Activated T-cell treated with anti-CD3 and anti-CD28 coated beads, Interleukin-2, amount 50 U/mL, for 72 hours (primary cell): Measurements from ENCODE around the gene TPPP. TPM values are rescaled to one million over a fixed set of nuclear protein-coding genes. Genes with fewer than 3 reads are reported as not detected.
"Not testable (repeated sequence)": the region's sequence is repeated elsewhere in the genome, so short reads cannot be mapped to it uniquely, and the experiment has no call there.

Source experiments
- ATAC-seq, 2 donors: fragments of 150-1000 bp; cut with Tn5 transposase; replicated peaks in 1 of 2; 2 replicates each; pipeline ENCODE4 v1.10.0; 2021; ENCODE audit warnings: moderate library complexity in 2 of 2, mild to moderate bottlenecking in 1 of 2
- DNase-seq, 2 donors: peaks; one replicate each; pipeline ENCODE4 v3.0.0; 2021 to 2022; ENCODE audit warnings: mixed read lengths in 1 of 2
- H3K27ac Mint-ChIP-seq: one replicate; pipeline ENCODE4 v1.8.0; 2022; ENCODE audit warnings: mild to moderate bottlenecking, moderate library complexity, mixed read lengths
- H3K27me3 Mint-ChIP-seq: one replicate; pipeline ENCODE4 v1.8.0; 2022; ENCODE audit warnings: low read depth, mixed read lengths
- H3K36me3 Mint-ChIP-seq, 2 donors: one replicate each; pipeline ENCODE4 v1.8.0; 2022; ENCODE audit warnings: mixed read lengths in 2 of 2, mild to moderate bottlenecking in 1 of 2; ENCODE audit not compliant: insufficient read depth in 2 of 2
- H3K4me1 Mint-ChIP-seq: one replicate; pipeline ENCODE4 v1.8.0; 2022; ENCODE audit warnings: low read depth, mixed read lengths
- H3K4me3 Mint-ChIP-seq, 2 donors: one replicate each; pipeline ENCODE4 v1.8.0; 2022; ENCODE audit warnings: mild to moderate bottlenecking in 2 of 2, mixed read lengths in 2 of 2, moderate library complexity in 2 of 2
- H3K9me3 Mint-ChIP-seq, 2 donors: one replicate each; pipeline ENCODE4 v1.8.0; 2022; ENCODE audit warnings: mixed read lengths in 2 of 2
- total RNA-seq, 2 donors: library from RNA; stranded (reverse); gene quantifications; one replicate each; pipeline ENCODE4 v1.2.3, GENCODE V29; 2022

The TPPP gene
- total RNA-seq, 2 donors from 2014 or later, result 0.29 to 0.32 TPM

DNA sequence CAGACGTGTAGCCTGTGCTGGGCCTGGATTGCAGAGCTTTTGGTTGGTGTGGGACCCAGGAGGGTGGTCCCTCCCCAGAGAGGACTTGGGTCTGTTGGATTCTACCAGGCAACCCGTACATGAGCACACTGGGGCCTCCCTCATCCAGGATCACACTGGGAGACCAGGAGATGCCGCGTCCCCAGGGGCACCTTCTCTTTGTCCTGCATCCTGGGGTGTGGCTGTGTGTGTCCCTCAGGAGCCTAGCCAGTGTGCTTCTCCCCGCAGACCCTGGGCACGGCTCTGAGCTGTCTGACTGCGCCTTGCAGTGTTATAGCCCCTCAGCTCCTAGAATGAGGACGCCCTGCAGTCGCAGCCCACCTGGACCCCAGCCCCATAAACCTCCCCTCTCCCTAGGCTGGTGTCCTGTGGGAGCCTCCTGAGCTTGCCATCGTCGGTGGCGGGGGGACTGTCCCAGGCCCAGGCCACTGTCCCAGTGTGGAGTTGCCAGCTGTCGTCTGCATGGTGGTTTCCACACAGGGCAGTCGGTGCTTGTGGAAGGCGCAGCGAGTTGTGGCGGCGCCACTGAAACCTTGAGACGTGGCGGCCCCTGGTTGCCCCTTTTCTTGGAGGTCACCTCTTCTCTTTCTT is 53.5 kb downstream of the TPPP start:
- no peaks in the 10 kb centered on the region for H3K9me3 Mint-ChIP-seq
- no peak overlapping the region for H3K27ac Mint-ChIP-seq
- H3K27me3 Mint-ChIP-seq, result no peaks in the 10 kb centered on the region
- no peak overlapping the region for H3K4me3 Mint-ChIP-seq
- no peaks in the 10 kb centered on the region for H3K4me1 Mint-ChIP-seq
- no peak for ATAC-seq
- H3K36me3 Mint-ChIP-seq, result peaks cover 2 to 10% of the 10 kb centered on the region in 2 donors
- DNase-seq, result no peak

DNA sequence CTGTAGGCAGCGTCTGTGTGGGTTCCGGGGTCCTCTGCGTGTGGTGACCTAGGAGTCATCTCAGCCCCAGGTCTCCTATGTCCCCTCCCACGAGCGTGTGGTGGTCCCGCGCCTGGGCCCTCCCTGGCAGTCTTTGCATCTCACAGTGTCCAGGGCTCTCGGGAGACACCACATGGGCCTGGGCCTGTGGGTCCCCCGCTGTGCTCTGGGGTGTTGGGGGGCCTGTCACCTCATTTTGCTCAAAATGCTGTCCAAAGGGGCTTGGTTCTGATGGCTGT is 54.0 kb downstream of the TPPP start:
- no peaks in the 10 kb centered on the region for H3K9me3 Mint-ChIP-seq
- H3K4me1 Mint-ChIP-seq, result no peaks in the 10 kb centered on the region
- DNase-seq (no peak), ATAC-seq (no peak)
- H3K4me3 Mint-ChIP-seq, result no peak overlapping the region
- no peak overlapping the region for H3K27ac Mint-ChIP-seq
- H3K27me3 Mint-ChIP-seq, result no peaks in the 10 kb centered on the region
- peaks cover 2 to 13% of the 10 kb centered on the region in 2 donors for H3K36me3 Mint-ChIP-seq

DNA sequence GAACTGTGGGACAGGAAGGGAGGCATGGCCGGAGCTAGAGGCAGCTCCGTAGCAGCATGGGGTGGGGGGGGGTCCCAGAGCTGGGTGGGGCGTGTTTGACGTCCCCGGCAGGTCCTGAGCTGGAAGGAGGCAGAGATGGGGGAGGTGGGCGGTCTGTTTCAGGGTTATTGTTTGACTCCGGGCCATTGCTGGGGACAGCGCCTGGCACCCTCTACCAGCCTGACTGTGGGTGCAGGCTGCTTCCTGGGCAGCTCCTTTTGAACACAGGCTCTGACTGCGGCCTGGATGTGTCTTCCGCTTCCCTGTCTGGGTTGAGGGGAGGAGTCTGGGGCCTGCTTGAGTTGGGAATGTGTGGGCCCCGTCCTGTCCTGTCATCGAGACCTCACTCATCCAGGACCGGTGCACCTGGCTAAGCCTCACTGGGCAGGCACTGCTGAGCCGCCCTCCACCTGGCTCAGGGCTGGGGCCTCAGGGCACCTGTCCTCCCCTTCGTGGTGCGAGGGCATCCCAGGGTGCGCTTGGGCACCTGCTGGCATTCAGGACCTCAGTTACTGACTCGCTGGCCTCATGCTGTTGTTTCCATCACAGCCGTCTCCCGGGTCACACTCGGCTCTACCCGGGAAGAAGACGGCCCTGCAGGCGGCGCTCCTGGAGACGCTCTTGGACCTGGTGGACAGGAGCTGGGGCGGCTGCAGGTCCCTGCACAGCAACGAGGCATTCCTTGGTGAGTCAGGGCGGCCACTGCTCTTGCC is 54.5 kb downstream of the TPPP start:
- H3K27ac Mint-ChIP-seq, result no peak overlapping the region
- H3K4me1 Mint-ChIP-seq, result no peaks in the 10 kb centered on the region
- no peak for ATAC-seq
- H3K36me3 Mint-ChIP-seq, result peaks cover 2 to 17% of the 10 kb centered on the region in 2 donors
- H3K4me3 Mint-ChIP-seq, result no peak overlapping the region
- DNase-seq, result no peak
- no peaks in the 10 kb centered on the region for H3K9me3 Mint-ChIP-seq
- H3K27me3 Mint-ChIP-seq, result no peaks in the 10 kb centered on the region

DNA sequence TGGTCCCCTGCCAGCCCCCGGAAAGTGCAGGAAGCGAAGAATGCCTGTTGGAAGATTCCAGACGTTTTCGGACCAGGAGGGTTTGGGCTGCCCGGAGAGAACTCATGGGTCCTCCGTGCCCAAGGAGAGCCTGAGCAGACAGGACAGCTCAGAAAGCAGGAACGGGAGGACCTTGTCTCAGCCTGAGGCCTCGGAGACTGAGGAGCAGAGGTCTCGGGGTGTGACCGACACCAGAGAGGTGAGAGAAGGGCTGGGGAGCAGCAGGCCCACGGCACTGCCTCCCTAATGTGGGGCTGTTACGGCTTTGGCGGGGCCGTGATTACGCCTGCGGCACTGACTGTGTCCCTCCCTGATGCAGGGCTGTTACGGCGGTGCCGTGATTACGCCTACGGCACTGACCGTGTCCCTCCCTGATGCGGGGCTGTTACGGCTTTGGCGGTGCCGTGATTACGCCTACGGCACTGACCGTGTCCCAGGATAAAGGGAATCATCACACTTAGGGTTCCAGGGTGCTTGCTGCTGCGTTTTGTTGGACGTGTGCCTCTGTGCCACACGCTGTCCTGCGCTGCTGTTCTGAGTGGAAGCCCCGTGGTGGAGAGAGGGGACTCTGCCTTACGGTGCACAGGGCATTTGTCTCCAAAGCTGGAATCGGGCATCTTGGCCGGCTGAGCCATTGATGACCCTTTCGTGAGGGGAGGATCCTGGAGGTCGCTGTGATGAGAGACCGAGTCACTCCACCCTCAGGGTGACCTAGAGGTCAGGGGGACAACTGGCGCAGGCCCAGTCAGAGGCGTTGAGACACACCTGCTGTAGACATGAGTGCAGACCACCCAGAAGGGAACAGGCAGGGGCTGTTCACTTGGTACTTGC is 55.3 kb downstream of the TPPP start:
- Mint-ChIP-seq H3K36me3 (peaks cover 2 to 19% of the 10 kb centered on the region in 2 donors), H3K9me3 (no peaks in the 10 kb centered on the region), H3K4me3 (no peak overlapping the region), H3K4me1 (no peaks in the 10 kb centered on the region), H3K27me3 (no peaks in the 10 kb centered on the region), H3K27ac (no peak overlapping the region)
- no peak for ATAC-seq
- DNase-seq, result no peak

DNA sequence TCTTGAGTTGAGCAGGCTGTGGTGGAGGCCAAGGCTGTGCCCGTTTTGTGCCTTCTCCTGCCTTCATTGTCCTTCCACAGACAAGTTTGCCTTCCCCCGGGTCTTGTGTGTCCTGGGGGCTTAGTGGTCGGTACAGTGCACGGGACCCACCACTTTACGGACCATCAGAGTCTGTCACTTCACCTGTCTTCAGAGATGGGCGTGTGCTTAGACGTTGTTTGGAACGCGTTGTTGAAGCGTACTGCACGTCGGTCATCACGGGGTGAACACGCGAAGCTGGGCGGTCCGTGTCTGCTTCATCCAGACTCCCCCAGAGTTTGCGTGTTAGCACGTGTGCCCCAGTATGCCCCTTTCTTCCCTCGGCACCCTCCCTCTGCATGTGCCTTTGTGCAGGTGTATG is 56.2 kb downstream of the TPPP start:
- Mint-ChIP-seq H3K36me3 (peaks cover 2 to 19% of the 10 kb centered on the region in 2 donors), H3K27ac (no peak overlapping the region), H3K4me3 (no peak overlapping the region), H3K4me1 (no peaks in the 10 kb centered on the region), H3K27me3 (no peaks in the 10 kb centered on the region), H3K9me3 (no peaks in the 10 kb centered on the region)
- DNase-seq (no peak), ATAC-seq (no peak)

DNA sequence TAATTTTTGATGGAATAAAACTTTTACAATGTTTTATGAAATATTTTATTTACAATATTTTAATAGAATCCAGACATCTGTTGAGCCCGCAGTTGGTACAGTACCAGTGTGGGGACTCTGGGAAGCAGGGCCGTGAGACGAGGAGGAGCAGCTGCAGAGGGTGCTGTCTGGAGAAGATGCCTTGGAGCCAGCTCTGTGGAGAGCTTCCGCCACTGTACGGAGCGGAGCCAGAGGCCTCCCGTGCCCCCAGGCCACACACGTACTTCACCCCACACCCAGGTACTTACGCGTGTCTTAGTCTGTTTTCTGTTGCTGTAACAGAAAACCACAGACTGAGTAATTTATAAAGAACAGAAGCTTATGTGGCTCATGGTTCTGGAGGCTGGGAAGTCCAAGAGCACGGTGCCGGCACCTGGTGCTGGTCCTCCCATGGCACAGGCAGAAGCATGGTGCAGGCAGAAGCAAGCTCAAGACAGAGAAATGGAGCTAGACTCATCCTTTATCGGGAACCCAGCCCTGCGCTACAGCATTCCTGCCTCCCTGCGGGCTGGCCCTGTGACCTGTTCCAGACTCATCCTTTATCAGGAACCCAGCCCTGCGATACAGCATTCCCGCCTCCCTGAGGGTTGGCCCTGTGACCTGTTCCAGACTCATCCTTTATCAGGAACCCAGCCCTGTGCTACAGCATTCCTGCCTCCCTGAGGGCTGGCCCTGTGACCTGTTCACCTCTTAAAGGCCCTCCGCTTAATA is 57.7 kb downstream of the TPPP start:
- Mint-ChIP-seq H3K27ac (no peak overlapping the region), H3K4me1 (no peaks in the 10 kb centered on the region), H3K4me3 (no peak overlapping the region), H3K9me3 (no peaks in the 10 kb centered on the region), H3K36me3 (peaks cover 2 to 19% of the 10 kb centered on the region in 2 donors), H3K27me3 (no peaks in the 10 kb centered on the region)
- no peak for ATAC-seq
- DNase-seq, result no peak

DNA sequence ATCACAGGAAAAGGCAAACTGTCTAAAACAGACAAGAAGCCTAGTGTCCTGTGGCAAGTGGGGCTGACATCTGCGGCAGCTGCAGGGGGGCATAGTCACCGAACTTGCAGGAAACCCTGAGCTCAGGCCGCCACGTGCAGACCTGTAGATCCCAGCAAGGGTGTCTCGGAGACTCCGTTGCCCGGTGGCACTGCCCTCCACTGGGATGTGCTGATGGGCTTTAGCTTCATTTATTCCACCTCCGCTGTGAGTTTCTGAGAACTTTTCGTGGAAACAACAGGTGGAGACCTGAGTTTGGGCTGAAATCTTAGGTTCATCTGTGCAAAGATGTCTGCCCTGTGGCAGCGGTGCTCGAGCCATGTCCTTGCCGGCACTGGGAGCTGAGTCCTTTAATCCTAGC is 59.0 kb downstream of the TPPP start:
- Mint-ChIP-seq H3K27ac (no peak overlapping the region), H3K4me1 (no peaks in the 10 kb centered on the region), H3K27me3 (no peaks in the 10 kb centered on the region), H3K4me3 (no peak overlapping the region), H3K36me3 (peaks cover 2 to 19% of the 10 kb centered on the region in 2 donors), H3K9me3 (no peaks in the 10 kb centered on the region)
- ATAC-seq (no peak), DNase-seq (no peak)

DNA sequence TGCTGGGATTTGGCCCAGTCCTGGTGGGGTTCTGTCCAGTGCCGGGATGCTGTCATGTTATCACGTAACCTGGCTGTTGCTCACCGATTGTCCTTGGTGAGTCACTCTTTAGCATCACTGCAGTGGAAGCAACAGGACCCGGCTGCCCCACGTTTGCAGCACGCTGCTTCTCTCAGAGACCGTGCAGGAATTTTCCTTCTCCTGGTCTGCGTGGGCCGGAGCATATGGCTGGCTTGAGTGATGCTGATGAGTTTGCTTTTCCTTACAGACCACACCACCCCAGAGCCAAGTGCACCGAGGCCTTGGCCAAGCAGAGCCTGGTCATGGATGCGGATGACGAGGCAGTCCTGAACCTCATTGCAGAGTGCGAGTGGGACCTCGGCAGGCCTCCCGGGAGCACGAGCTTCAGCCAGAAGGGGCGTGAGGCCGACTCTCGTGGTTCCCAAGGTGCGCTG is 59.6 kb downstream of the TPPP start:
- Mint-ChIP-seq H3K9me3 (no peaks in the 10 kb centered on the region), H3K36me3 (peaks cover 2 to 19% of the 10 kb centered on the region in 2 donors), H3K4me1 (no peaks in the 10 kb centered on the region), H3K27me3 (no peaks in the 10 kb centered on the region), H3K4me3 (no peak overlapping the region), H3K27ac (no peak overlapping the region)
- no peak for DNase-seq
- no peak for ATAC-seq

DNA sequence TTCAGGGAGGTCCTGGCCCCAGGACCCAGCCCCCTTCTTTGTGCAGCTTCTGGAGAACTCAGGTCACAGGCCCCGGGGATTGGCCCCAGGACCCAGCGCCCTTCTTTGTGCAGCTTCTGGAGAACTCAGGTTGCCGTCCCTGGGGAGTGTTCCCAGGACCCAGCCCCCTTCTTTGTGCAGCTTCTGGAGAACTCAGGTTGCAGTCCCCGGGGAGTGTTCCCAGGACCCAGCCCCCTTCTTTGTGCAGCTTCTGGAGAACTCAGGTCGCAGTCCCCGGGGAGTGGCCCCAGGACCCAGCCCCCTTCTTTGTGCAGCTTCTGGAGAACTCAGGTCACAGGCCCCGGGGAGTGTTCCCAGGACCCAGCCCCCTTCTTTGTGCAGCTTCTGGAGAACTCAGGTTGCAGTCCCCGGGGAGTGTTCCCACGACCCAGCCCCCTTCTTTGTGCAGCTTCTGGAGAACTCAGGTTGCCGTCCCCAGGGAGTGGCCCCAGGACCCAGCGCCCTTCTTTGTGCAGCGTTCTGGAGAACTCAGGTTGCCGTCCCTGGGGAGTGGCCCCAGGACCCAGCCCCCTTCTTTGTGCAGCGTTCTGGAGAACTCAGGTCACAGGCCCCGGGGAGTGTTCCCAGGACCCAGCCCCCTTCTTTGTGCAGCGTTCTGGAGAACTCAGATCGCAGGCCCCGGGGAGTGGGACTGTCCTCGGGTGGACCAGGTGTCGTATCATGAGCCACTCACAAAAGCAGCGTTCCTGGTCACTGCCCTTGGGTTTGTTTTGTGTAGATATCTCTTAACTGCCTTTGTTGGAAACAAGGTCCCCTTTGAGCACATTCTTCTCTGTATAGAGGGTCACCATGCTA is 64.6 kb downstream of the TPPP start:
- H3K27me3 Mint-ChIP-seq, H3K27ac Mint-ChIP-seq, H3K4me1 Mint-ChIP-seq, ATAC-seq, H3K4me3 Mint-ChIP-seq, H3K9me3 Mint-ChIP-seq, H3K36me3 Mint-ChIP-seq, DNase-seq: not testable (repeated sequence)

DNA sequence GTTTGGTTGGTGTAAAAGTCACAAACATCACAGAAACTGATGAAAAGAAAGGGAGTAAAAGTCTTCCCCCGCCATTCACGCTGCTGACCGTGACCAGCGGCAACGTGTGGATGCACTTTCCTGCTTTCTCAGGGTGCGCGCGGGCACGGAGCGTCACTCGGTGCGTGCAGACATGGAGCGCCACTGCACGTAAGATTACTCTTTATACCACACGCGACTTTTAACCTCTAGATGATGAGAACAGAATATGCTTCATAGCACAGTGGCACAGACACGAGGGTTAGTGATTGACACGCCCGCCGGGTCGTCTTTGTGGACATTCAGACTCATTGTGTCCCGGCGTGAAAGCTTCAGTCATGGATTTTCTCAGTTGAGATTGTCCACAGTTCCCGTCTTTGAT is 65.3 kb downstream of the TPPP start:
- no peak overlapping the region for H3K27ac Mint-ChIP-seq
- no peaks in the 10 kb centered on the region for H3K27me3 Mint-ChIP-seq
- H3K36me3 Mint-ChIP-seq, result peaks cover 2 to 3% of the 10 kb centered on the region in 2 donors
- H3K4me1 Mint-ChIP-seq, result no peaks in the 10 kb centered on the region
- ATAC-seq (no peak), DNase-seq (no peak)
- no peak overlapping the region for H3K4me3 Mint-ChIP-seq
- H3K9me3 Mint-ChIP-seq, result no peaks in the 10 kb centered on the region

DNA sequence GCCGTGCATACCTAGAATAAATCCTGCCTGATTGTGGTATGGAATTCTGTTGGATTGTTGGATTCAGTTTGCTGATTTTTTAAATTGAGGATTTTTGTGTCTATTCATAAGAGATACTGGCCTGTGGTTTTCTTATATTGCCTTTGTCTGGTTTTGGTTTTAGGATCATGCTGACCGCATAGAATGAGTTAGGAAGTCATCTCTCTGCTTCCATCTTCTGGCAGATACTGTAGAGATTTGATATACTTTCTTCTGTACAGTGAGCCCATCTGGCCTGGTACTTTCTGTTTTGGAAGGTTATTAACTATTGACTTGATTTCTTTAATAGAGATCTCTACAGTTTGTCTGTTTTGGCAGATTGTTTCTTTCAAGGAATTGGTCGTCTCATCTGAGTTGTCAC is 66.3 kb downstream of the TPPP start:
- H3K36me3 Mint-ChIP-seq, result peaks cover 2 to 7% of the 10 kb centered on the region in 2 donors
- no peak overlapping the region for H3K4me3 Mint-ChIP-seq
- H3K9me3 Mint-ChIP-seq, result no peaks in the 10 kb centered on the region
- no peak overlapping the region for H3K27ac Mint-ChIP-seq
- H3K27me3 Mint-ChIP-seq, result no peaks in the 10 kb centered on the region
- no peak for ATAC-seq
- DNase-seq, result no peak
- H3K4me1 Mint-ChIP-seq, result no peaks in the 10 kb centered on the region

DNA sequence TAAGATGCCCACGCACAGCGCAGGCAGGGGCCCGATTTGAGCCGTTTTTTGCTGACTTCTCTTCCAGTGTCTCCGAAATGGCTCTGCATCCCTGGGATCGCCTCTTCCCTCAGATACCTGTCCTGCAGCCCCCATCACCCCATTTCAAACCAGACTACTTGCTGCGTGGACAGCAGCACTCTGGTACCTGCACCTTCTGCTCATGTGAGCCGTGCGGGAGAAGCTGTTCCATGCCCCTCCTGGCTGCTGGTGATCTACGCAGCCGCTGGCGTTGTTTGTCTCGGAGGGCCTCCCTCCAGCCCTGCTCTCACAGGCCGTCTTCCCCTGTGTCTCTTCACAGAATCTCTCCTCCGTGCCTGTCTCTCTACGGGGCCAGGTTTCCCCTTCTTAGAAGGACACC is 67.6 kb downstream of the TPPP start:
- H3K9me3 Mint-ChIP-seq, result no peaks in the 10 kb centered on the region
- no peaks in the 10 kb centered on the region for H3K27me3 Mint-ChIP-seq
- no peaks in the 10 kb centered on the region for H3K4me1 Mint-ChIP-seq
- ATAC-seq (no peak), DNase-seq (no peak)
- peaks cover 2 to 7% of the 10 kb centered on the region in 2 donors for H3K36me3 Mint-ChIP-seq
- no peak overlapping the region for H3K27ac Mint-ChIP-seq
- H3K4me3 Mint-ChIP-seq, result no peak overlapping the region
